Right lobe of liver (tissue), 4 donors: ENCODE results near the gene HOXD11.

ENCODE experiments used
- POLR2A ChIP-seq: fragments of 450-650 bp; IDR thresholded peaks from one replicate; pipeline ENCODE4 v1.6.1; 2017; ENCODE audit warnings: antibody characterized with exemption, mild to moderate bottlenecking
- TF ChIP-seq, protein P1 (sequence below), 4 donors: fragments of 200-600 bp in 3 of 4; fragments of 450-650 bp in 1 of 4; IDR thresholded peaks; one replicate each; pipeline versions ENCODE4 v1.5.1 to v1.8.0; 2016 to 2022; ENCODE audit warnings: antibody characterized with exemption in 4 of 4, mild to moderate bottlenecking in 2 of 4
- donor health status: DM: no; HTN: no; CAD: no.
- donor health status: DM: no; HTN: no; CAD: no.
- donor health status: DM: no; HTN: yes; CAD: no.

DNA sequence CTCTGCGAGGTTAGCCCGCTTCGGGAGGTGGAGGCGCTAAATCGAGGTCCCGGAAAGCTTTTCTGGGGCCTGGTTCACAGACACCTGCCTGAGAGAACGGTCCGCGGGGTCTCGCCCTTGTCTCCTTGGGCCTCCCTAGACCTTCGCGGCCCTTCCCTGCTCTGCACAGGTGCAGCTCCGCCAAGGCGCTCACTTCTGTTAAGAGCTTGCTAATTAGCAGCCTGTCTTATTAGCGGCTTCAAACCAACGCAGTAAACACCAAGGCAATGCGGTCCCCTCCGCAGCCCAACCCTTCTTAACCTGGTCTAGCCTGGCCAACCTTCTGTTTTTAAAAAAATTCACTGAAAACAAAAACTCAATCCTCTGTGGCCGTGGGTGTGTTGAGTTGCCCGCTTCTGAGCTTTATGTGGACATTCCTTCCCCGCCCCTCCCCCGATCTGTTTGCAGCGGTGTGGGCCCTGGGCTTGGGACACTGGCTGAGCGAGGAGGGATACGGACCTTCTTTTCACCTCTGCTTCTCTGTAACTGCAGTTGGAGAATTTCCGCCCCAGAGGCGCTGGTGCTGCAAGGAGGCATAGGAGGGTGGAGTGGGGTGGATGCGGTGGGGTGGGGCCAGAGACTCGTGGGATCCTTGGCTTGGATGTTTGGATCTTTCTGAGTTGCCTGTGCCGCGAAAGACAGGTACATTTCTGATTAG lies 40.9 kb downstream of the HOXD11 start:
- TF ChIP-seq POLR2A: no peak
- TF ChIP-seq, protein P1, sequence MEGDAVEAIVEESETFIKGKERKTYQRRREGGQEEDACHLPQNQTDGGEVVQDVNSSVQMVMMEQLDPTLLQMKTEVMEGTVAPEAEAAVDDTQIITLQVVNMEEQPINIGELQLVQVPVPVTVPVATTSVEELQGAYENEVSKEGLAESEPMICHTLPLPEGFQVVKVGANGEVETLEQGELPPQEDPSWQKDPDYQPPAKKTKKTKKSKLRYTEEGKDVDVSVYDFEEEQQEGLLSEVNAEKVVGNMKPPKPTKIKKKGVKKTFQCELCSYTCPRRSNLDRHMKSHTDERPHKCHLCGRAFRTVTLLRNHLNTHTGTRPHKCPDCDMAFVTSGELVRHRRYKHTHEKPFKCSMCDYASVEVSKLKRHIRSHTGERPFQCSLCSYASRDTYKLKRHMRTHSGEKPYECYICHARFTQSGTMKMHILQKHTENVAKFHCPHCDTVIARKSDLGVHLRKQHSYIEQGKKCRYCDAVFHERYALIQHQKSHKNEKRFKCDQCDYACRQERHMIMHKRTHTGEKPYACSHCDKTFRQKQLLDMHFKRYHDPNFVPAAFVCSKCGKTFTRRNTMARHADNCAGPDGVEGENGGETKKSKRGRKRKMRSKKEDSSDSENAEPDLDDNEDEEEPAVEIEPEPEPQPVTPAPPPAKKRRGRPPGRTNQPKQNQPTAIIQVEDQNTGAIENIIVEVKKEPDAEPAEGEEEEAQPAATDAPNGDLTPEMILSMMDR (IDR thresholded peaks at IDR 0.05): no peak
